ENCODE results near the gene PTTG2.

DNA sequence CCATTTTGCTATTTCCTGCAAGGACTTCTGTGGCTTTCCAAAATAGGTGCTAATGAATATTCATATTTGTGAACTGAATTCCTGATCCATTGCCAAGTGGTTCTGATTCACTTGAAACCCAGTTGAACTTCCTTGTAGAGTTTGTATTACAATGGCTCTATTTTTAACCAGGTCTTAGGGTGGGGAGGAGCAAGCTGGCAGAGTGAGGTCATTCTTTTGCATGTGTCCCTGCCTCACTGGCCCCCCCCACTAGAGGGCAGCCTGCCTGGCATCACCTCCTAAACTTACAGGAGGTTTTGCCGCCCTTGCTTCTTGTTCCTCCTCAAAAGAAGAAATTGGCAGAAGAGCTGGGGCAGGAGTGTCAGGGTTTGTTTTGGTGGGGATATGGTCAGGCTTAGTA, 10.5 kb downstream of the PTTG2 start:
- no peak for TF ChIP-seq POLR2A (IDR thresholded peaks at IDR 0.05)
- TF ChIP-seq, protein P1, sequence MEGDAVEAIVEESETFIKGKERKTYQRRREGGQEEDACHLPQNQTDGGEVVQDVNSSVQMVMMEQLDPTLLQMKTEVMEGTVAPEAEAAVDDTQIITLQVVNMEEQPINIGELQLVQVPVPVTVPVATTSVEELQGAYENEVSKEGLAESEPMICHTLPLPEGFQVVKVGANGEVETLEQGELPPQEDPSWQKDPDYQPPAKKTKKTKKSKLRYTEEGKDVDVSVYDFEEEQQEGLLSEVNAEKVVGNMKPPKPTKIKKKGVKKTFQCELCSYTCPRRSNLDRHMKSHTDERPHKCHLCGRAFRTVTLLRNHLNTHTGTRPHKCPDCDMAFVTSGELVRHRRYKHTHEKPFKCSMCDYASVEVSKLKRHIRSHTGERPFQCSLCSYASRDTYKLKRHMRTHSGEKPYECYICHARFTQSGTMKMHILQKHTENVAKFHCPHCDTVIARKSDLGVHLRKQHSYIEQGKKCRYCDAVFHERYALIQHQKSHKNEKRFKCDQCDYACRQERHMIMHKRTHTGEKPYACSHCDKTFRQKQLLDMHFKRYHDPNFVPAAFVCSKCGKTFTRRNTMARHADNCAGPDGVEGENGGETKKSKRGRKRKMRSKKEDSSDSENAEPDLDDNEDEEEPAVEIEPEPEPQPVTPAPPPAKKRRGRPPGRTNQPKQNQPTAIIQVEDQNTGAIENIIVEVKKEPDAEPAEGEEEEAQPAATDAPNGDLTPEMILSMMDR (IDR thresholded peaks at IDR 0.05), result peak in 5 of 6 experiments; percentile 46 to 72 (median 62)
